Measurements from ENCODE around the gene ITIH4.

The ITIH4 gene

GRCh38 chr3:52847241-52847640 lies 16.8 kb upstream of the ITIH4 start:
- H3K36me3 ChIP-seq (replicated peaks in 1 of 2; ENCODE audit: control insufficient read depth in 2 of 2, insufficient read depth in 2 of 2, low read length in 2 of 2): peaks cover 15 to 43% of the 10 kb centered on the region in 2 donors
- no peak overlapping the region for H3K23ac ChIP-seq (ENCODE audit: low read depth, low read length, poor library complexity)
- no peak overlapping the region for H3K14ac ChIP-seq (ENCODE audit: low read length)
- H3K9ac ChIP-seq (ENCODE audit: low read depth, low read length, poor library complexity): no peak overlapping the region
- H4K8ac ChIP-seq (ENCODE audit: low read depth, low read length): no peak overlapping the region
- no peak for DNase-seq (ENCODE audit: low spot score)
- peaks cover 0 to 6% of the 10 kb centered on the region in 2 donors for H3K4me1 ChIP-seq (ENCODE audit: control insufficient read depth in 2 of 2, insufficient read depth in 1 of 2, low read depth in 1 of 2, low read length in 2 of 2)
- H3K9me3 ChIP-seq (replicated peaks in 1 of 2; ENCODE audit: control insufficient read depth in 2 of 2, insufficient read depth in 1 of 2, low read depth in 1 of 2, low read length in 2 of 2): no peaks in the 10 kb centered on the region
- no CpG with 5 or more reads among the region's 6 CpGs for WGBS, 2 donors (ENCODE audit: extremely low coverage in 2 of 2, insufficient read length in 2 of 2, insufficient replicate concordance in 1 of 2)
- no peak overlapping the region for H3K4me3 ChIP-seq (ENCODE audit: low read length in 2 of 2)
- H2BK15ac ChIP-seq (ENCODE audit: low read length): no peak overlapping the region
- H2BK5ac ChIP-seq (ENCODE audit: low read length): no peak overlapping the region
- H2AFZ ChIP-seq (ENCODE audit: low read length): no peak overlapping the region
- no peak overlapping the region for H3K27ac ChIP-seq (replicated peaks; ENCODE audit: low read length)
- no peak overlapping the region for H4K91ac ChIP-seq (ENCODE audit: low read depth, low read length, poor library complexity)
- H3K4ac ChIP-seq (ENCODE audit: low read length): no peak overlapping the region
- no peaks in the 10 kb centered on the region for H3K27me3 ChIP-seq (ENCODE audit: control insufficient read depth in 3 of 3, insufficient read depth in 3 of 3, low read depth in 1 of 3, low read length in 3 of 3)
- H3K18ac ChIP-seq (ENCODE audit: low read length): no peak overlapping the region
- no peak overlapping the region for H2AK5ac ChIP-seq (ENCODE audit: low read depth, low read length)
- H2BK12ac ChIP-seq (ENCODE audit: low read length): no peak overlapping the region
- H3K4me2 ChIP-seq (ENCODE audit: insufficient read depth, low read length, poor library complexity, severe bottlenecking): no peak overlapping the region
- H3K79me1 ChIP-seq (ENCODE audit: low read depth, low read length): no peaks in the 10 kb centered on the region
- no peak overlapping the region for H2BK120ac ChIP-seq (ENCODE audit: low read depth, low read length)

DNA sequence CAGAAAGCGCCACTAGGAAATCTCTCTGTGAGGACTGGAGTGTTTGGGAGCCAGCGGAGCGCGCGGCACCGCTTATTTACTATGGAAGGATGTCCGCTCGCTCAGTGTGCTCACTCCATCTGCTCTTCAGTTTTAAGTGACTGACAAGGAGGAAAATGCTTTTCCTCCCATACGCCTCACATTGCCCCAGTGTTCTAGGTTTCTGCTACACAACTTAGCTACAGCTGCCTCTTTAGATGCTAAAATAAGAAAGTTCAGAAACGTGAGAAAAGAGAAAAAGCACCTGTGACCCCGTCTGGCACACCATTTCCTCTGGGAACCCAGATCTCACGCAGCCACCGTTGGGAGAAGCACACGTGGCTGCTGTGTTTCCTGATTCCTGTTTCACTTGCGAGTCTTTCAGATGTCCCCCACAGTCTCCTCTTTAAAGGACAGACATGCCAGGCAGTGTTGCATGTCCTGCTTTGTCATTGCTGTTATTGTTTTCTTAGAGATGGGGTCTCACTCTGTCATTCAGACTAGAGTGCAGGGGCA lies 16.0 kb upstream of the ITIH4 start:
- no peak overlapping the region for H2BK5ac ChIP-seq (ENCODE audit: low read length)

DNA sequence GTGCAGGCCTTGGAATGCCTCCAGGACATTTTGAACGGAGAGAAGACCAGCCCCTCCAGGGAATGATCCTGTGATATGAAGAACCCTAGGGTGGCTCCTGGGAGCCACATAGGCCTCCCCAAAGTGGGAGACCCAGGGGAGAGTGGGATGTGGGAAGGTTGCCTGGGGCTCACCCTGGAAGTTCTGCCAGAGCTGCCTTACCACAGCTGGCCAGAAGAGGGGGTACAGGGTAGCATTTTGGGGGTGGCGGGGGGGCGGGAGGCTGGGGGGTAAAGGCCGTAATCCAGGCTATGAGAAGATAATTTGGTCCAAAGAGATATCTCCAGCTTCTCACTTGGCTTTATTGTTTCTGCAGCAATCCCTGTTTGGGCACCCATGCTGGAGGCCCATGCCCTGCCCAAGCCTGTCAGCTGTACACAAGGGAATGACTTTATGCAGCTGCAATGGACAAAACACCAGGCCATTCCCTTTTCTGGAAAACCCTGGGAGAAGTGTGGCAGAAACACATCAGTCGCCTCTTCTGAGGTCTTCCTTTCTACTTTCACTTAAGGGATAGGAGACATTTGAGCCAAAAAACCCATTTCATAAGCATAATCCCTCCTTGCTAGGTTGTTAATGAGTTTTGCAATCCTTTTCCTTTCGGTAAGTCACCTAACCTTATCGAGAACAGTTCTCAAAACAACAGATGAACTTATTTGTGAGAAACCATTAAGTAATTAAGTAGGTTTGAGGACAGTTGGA lies 15.4 kb upstream of the ITIH4 start:
- no peak overlapping the region for H2AFZ ChIP-seq (ENCODE audit: low read length)
- H3K23ac ChIP-seq (ENCODE audit: low read depth, low read length, poor library complexity): no peak overlapping the region
- H3K79me1 ChIP-seq (ENCODE audit: low read depth, low read length): no peaks in the 10 kb centered on the region
- peaks cover 12 to 43% of the 10 kb centered on the region in 2 donors for H3K36me3 ChIP-seq (replicated peaks in 1 of 2; ENCODE audit: control insufficient read depth in 2 of 2, insufficient read depth in 2 of 2, low read length in 2 of 2)
- H2AK5ac ChIP-seq (ENCODE audit: low read depth, low read length): no peak overlapping the region
- H3K4me1 ChIP-seq (ENCODE audit: control insufficient read depth in 2 of 2, insufficient read depth in 1 of 2, low read depth in 1 of 2, low read length in 2 of 2): peaks cover 0 to 11% of the 10 kb centered on the region in 2 donors
- no peak overlapping the region for H4K8ac ChIP-seq (ENCODE audit: low read depth, low read length)
- no peaks in the 10 kb centered on the region for H3K9me3 ChIP-seq (replicated peaks in 1 of 2; ENCODE audit: control insufficient read depth in 2 of 2, insufficient read depth in 1 of 2, low read depth in 1 of 2, low read length in 2 of 2)
- H3K18ac ChIP-seq (ENCODE audit: low read length): no peak overlapping the region
- DNase-seq (ENCODE audit: low spot score): no peak
- H2BK5ac ChIP-seq (ENCODE audit: low read length): no peak overlapping the region
- no peak overlapping the region for H3K4me3 ChIP-seq (ENCODE audit: low read length in 2 of 2)
- no peak overlapping the region for H4K91ac ChIP-seq (ENCODE audit: low read depth, low read length, poor library complexity)
- no peak overlapping the region for H3K9ac ChIP-seq (ENCODE audit: low read depth, low read length, poor library complexity)
- H3K4me2 ChIP-seq (ENCODE audit: insufficient read depth, low read length, poor library complexity, severe bottlenecking): no peak overlapping the region
- H2BK12ac ChIP-seq (ENCODE audit: low read length): no peak overlapping the region
- H3K27me3 ChIP-seq (ENCODE audit: control insufficient read depth in 3 of 3, insufficient read depth in 3 of 3, low read depth in 1 of 3, low read length in 3 of 3): no peaks in the 10 kb centered on the region
- H3K4ac ChIP-seq (ENCODE audit: low read length): no peak overlapping the region
- H2BK120ac ChIP-seq (ENCODE audit: low read depth, low read length): no peak overlapping the region
- no peak overlapping the region for H3K27ac ChIP-seq (replicated peaks; ENCODE audit: low read length)
- H3K14ac ChIP-seq (ENCODE audit: low read length): no peak overlapping the region
- no CpG with 5 or more reads among the region's 7 CpGs for WGBS, 2 donors (ENCODE audit: extremely low coverage in 2 of 2, insufficient read length in 2 of 2, insufficient replicate concordance in 1 of 2)
- no peak overlapping the region for H2BK15ac ChIP-seq (ENCODE audit: low read length)

More for the DNA sequence above, 16.0 kb upstream of the ITIH4 start:
- Histone ChIP-seq H3K14ac (ENCODE audit: low read length) (no peak overlapping the region), H3K9me3 (replicated peaks in 1 of 2; ENCODE audit: control insufficient read depth in 2 of 2, insufficient read depth in 1 of 2, low read depth in 1 of 2, low read length in 2 of 2) (no peaks in the 10 kb centered on the region), H4K8ac (ENCODE audit: low read depth, low read length) (no peak overlapping the region), H3K79me1 (ENCODE audit: low read depth, low read length) (no peaks in the 10 kb centered on the region), H3K4me1 (ENCODE audit: control insufficient read depth in 2 of 2, insufficient read depth in 1 of 2, low read depth in 1 of 2, low read length in 2 of 2) (peaks cover 0 to 7% of the 10 kb centered on the region in 2 donors), H2BK120ac (ENCODE audit: low read depth, low read length) (no peak overlapping the region), H3K18ac (ENCODE audit: low read length) (peak overlapping the region; percentile 17), H2BK15ac (ENCODE audit: low read length) (no peak overlapping the region), H3K4me2 (ENCODE audit: insufficient read depth, low read length, poor library complexity, severe bottlenecking) (no peak overlapping the region), H2AK5ac (ENCODE audit: low read depth, low read length) (no peak overlapping the region), H2AFZ (ENCODE audit: low read length) (no peak overlapping the region), H3K27ac (replicated peaks; ENCODE audit: low read length) (no peak overlapping the region), H3K4ac (ENCODE audit: low read length) (no peak overlapping the region), H3K4me3 (ENCODE audit: low read length in 2 of 2) (no peak overlapping the region), H3K36me3 (replicated peaks in 1 of 2; ENCODE audit: control insufficient read depth in 2 of 2, insufficient read depth in 2 of 2, low read length in 2 of 2) (peaks cover 14 to 37% of the 10 kb centered on the region in 2 donors), H4K91ac (ENCODE audit: low read depth, low read length, poor library complexity) (no peak overlapping the region), H2BK12ac (ENCODE audit: low read length) (no peak overlapping the region), H3K23ac (ENCODE audit: low read depth, low read length, poor library complexity) (no peak overlapping the region), H3K27me3 (ENCODE audit: control insufficient read depth in 3 of 3, insufficient read depth in 3 of 3, low read depth in 1 of 3, low read length in 3 of 3) (no peaks in the 10 kb centered on the region), H3K9ac (ENCODE audit: low read depth, low read length, poor library complexity) (no peak overlapping the region)
- no CpG with 5 or more reads among the region's 15 CpGs for WGBS, 2 donors (ENCODE audit: extremely low coverage in 2 of 2, insufficient read length in 2 of 2, insufficient replicate concordance in 1 of 2)
- DNase-seq (ENCODE audit: low spot score): no peak

GRCh38 chr3:52845157-52845556 lies 14.7 kb upstream of the ITIH4 start:
- H3K4me3 ChIP-seq (ENCODE audit: low read length in 2 of 2): no peak overlapping the region
- H4K91ac ChIP-seq (ENCODE audit: low read depth, low read length, poor library complexity): no peak overlapping the region
- DNase-seq (ENCODE audit: low spot score): no peak
- H2BK120ac ChIP-seq (ENCODE audit: low read depth, low read length): no peak overlapping the region
- no peaks in the 10 kb centered on the region for H3K27me3 ChIP-seq (ENCODE audit: control insufficient read depth in 3 of 3, insufficient read depth in 3 of 3, low read depth in 1 of 3, low read length in 3 of 3)
- H2AFZ ChIP-seq (ENCODE audit: low read length): no peak overlapping the region
- H2AK5ac ChIP-seq (ENCODE audit: low read depth, low read length): no peak overlapping the region
- H3K36me3 ChIP-seq (replicated peaks in 1 of 2; ENCODE audit: control insufficient read depth in 2 of 2, insufficient read depth in 2 of 2, low read length in 2 of 2): peaks cover 12 to 44% of the 10 kb centered on the region in 2 donors
- no peak overlapping the region for H3K18ac ChIP-seq (ENCODE audit: low read length)
- no peaks in the 10 kb centered on the region for H3K9me3 ChIP-seq (replicated peaks in 1 of 2; ENCODE audit: control insufficient read depth in 2 of 2, insufficient read depth in 1 of 2, low read depth in 1 of 2, low read length in 2 of 2)
- H3K4me1 ChIP-seq (ENCODE audit: control insufficient read depth in 2 of 2, insufficient read depth in 1 of 2, low read depth in 1 of 2, low read length in 2 of 2): peaks cover 0 to 11% of the 10 kb centered on the region in 2 donors
- no peak overlapping the region for H3K4ac ChIP-seq (ENCODE audit: low read length)
- no peak overlapping the region for H3K14ac ChIP-seq (ENCODE audit: low read length)
- no peak overlapping the region for H3K4me2 ChIP-seq (ENCODE audit: insufficient read depth, low read length, poor library complexity, severe bottlenecking)
- no peak overlapping the region for H4K8ac ChIP-seq (ENCODE audit: low read depth, low read length)
- H3K27ac ChIP-seq (replicated peaks; ENCODE audit: low read length): no peak overlapping the region
- H3K79me1 ChIP-seq (ENCODE audit: low read depth, low read length): no peaks in the 10 kb centered on the region
- no peak overlapping the region for H3K9ac ChIP-seq (ENCODE audit: low read depth, low read length, poor library complexity)
- WGBS, 2 donors (ENCODE audit: extremely low coverage in 2 of 2, insufficient read length in 2 of 2, insufficient replicate concordance in 1 of 2): no CpG with 5 or more reads among the region's 6 CpGs
- H2BK5ac ChIP-seq (ENCODE audit: low read length): no peak overlapping the region
- H3K23ac ChIP-seq (ENCODE audit: low read depth, low read length, poor library complexity): no peak overlapping the region
- no peak overlapping the region for H2BK12ac ChIP-seq (ENCODE audit: low read length)
- no peak overlapping the region for H2BK15ac ChIP-seq (ENCODE audit: low read length)

All from neuronal stem cell (in vitro differentiated cells).